Measurements from ENCODE around the gene KCNJ9. TPM values are rescaled to one million over a fixed set of nuclear protein-coding genes. Genes with fewer than 3 reads are reported as not detected.
A peak's percentile ranks its signal among the peaks of the same experiment; 100 is the strongest.

Gene KCNJ9
- total and polyA plus RNA-seq, 2 of the 13 experiments (the other 11 are each of a cell fraction or from before 2014, with no cell fraction given) = not detected

GRCh38 chr1:160129046-160129445, 47.7 kb downstream of the KCNJ9 start (continued):
- no peak for TF ChIP-seq PPARG (CRISPR knock-in tag; conservative IDR thresholded peaks at IDR 0.05)
- no peak for TF ChIP-seq HOXA5 (CRISPR knock-in tag; IDR thresholded peaks at IDR 0.05)
- no peak for TF ChIP-seq ZBTB7B (CRISPR knock-in tag; IDR thresholded peaks at IDR 0.05)
- no peak for TF ChIP-seq MXD3 (CRISPR knock-in tag; IDR thresholded peaks at IDR 0.05)
- TF ChIP-seq MLX (CRISPR knock-in tag; IDR thresholded peaks at IDR 0.05) = no peak
- no peak for TF ChIP-seq SP5 (CRISPR knock-in tag; IDR thresholded peaks at IDR 0.05; ENCODE audit: borderline replicate concordance, low read depth)
- TF ChIP-seq NFYC (CRISPR knock-in tag; IDR thresholded peaks at IDR 0.05) = no peak
- no peak for TF ChIP-seq ZNF354B (CRISPR knock-in tag; IDR thresholded peaks at IDR 0.05)
- TF ChIP-seq ZNF597 (CRISPR knock-in tag; IDR thresholded peaks at IDR 0.05) = no peak
- no peak for TF ChIP-seq ZFP91 (CRISPR knock-in tag; IDR thresholded peaks at IDR 0.05; ENCODE audit: borderline replicate concordance)

- no peak for FAIRE-seq
- TF ChIP-seq MAFF (IDR thresholded peaks at IDR 0.05; ENCODE audit: low read depth, low read length) = peak; percentile 43
- TF ChIP-seq ZNF407 (CRISPR knock-in tag; IDR thresholded peaks at IDR 0.05; ENCODE audit: not compliant biosample characterization) = no peak
Observed at GRCh38 chr1:160129558-160129957, 48.2 kb downstream of the KCNJ9 start.

More at GRCh38 chr1:160129558-160129957, 48.2 kb downstream of the KCNJ9 start:
- Histone ChIP-seq H3K27me3 (ENCODE audit: control insufficient read depth in 1 of 2, insufficient read depth in 2 of 2, low read length in 2 of 2) (no peaks in the 10 kb centered on the region), H3K9me3 (ENCODE audit: low read length) (no peaks in the 10 kb centered on the region), H3K36me3 (replicated peaks in 1 of 2; ENCODE audit: control insufficient read depth in 1 of 2, insufficient read depth in 2 of 2, low read length in 2 of 2) (no peaks in the 10 kb centered on the region), H4K20me1 (ENCODE audit: insufficient read depth, low read length) (no peaks in the 10 kb centered on the region), H3K4me1 (ENCODE audit: insufficient read depth, low read length) (peaks cover 73% of the 10 kb centered on the region), H3K27ac (ENCODE audit: extremely low read length, insufficient read depth, low read length) (no peak overlapping the region), H2AFZ (ENCODE audit: low read length) (no peak overlapping the region), H3K4me2 (ENCODE audit: low read depth, low read length) (no peak overlapping the region), H3K9ac (ENCODE audit: insufficient read depth, low read depth, low read length) (no peak overlapping the region), H3K4me3 (replicated peaks in 1 of 3; ENCODE audit: insufficient read depth in 1 of 3, low read depth in 2 of 3, low read length in 3 of 3) (no peak overlapping the region), H3K79me2 (ENCODE audit: insufficient read depth, low read length) (no peaks in the 10 kb centered on the region)
- DNase-seq (ENCODE audit: low spot score) (no peak), ATAC-seq (no peak)
- CTCF ChIA-PET (ENCODE audit: low intra/inter-chr PET ratio, low total read pairs) = no interaction called here
- in situ Hi-C loops (cut with HindIII; ENCODE audit: extremely low pct_ligation_motif_present, low pct_unique_long_range_greater_than_20kb) = no loop called here
- no TSS peak for BruUV-seq (replicated peaks)
- intact Hi-C loops (cut with micrococcal nuclease; ENCODE audit: unreplicated experiment) = no loop called here
- POLR2A ChIA-PET = interaction anchor here (1.6 kb wide), 1 partner anchor 29 kb away, joined by 3 read pairs; no protein-coding TSS in a partner anchor
- 65% methylated on average over 3 of the region's 3 CpGs for WGBS (ENCODE audit: low lambda C conversion rate)
